Transverse colon (tissue), 4 donors: ENCODE measurements around the gene ZNF234. TPM values are rescaled to one million over a fixed set of nuclear protein-coding genes. Genes with fewer than 3 reads are reported as not detected.

Source experiments
- DNase-seq: peaks from one replicate; pipeline ENCODE4 v3.0.0-alpha.2; 2019
- H3K27ac ChIP-seq, 4 donors: fragments of 200-600 bp; sonication (generic); 2 replicates each; pipeline ENCODE4 v1.5.1; 2016 to 2018; ENCODE audit warnings: inconsistent platforms in 4 of 4
- H3K27me3 ChIP-seq: fragments of 200-600 bp; sonication (generic); 2 replicates; pipeline ENCODE4 v1.5.1; 2017; ENCODE audit warnings: inconsistent platforms
- H3K36me3 ChIP-seq, 4 donors: fragments of 200-600 bp; sonication (generic); 2 replicates each; pipeline ENCODE4 v1.5.1; 2017 to 2019; ENCODE audit warnings: inconsistent platforms in 4 of 4
- H3K4me1 ChIP-seq, 4 donors: fragments of 200-600 bp; sonication (generic); 2 replicates each; pipeline ENCODE4 v1.5.1; 2017 to 2020; ENCODE audit warnings: inconsistent platforms in 4 of 4
- H3K4me3 ChIP-seq, 4 donors: fragments of 200-600 bp; sonication (generic); 1 replicate in 1 of 4; 2 replicates in 3 of 4; pipeline versions ENCODE4 v1.5.1 to v1.6.1; 2017 to 2019; ENCODE audit warnings: inconsistent platforms in 4 of 4
- H3K9me3 ChIP-seq, 2 donors: fragments of 200-600 bp; sonication (generic); 2 replicates each; pipeline ENCODE4 v1.5.1; 2017 to 2019; ENCODE audit warnings: inconsistent platforms in 2 of 2
- EP300 ChIP-seq: sonication (generic); formaldehyde crosslinking; IDR thresholded peaks from one replicate; pipeline ENCODE4 v1.6.1; 2017; ENCODE audit warnings: antibody characterized with exemption, low read depth
- POLR2A ChIP-seq: fragments of 450-650 bp; IDR thresholded peaks from one replicate; pipeline ENCODE4 v1.6.1; 2016; ENCODE audit warnings: antibody characterized with exemption, mild to moderate bottlenecking, moderate library complexity
- POLR2AphosphoS5 ChIP-seq, 3 donors: sonication (generic); formaldehyde crosslinking; IDR thresholded peaks; one replicate each; pipeline ENCODE4 v1.6.1; 2016; ENCODE audit warnings: antibody characterized with exemption in 3 of 3
- WGBS, 2 donors: methylation state at CpG; one replicate each; pipeline ENCODE4 v1.1.5; 2018; ENCODE audit warnings: low coverage in 1 of 2; 5-methylcytosine and 5-hydroxymethylcytosine counted together
- in situ Hi-C, 4 donors: fragments of 200-750 bp; cut with MboI; loops; one replicate each; pipeline versions ENCODE4 v1.15.0 to v1.15.1; 2017; ENCODE audit warnings: low sequenced_read_pairs in 3 of 4, low pct_ligation_motif_present in 1 of 4, low pct_unique_long_range_greater_than_20kb in 1 of 4
- intact Hi-C: fragments of 100-400 bp; cut with DNase I; formaldehyde crosslinking; loops from one replicate; pipeline ENCODE4 v1.15.1; 2023; ENCODE audit warnings: low total_unique reads
- total RNA-seq, 4 donors: library from RNA; depleted of rRNA; stranded (reverse); fragments of >200 nt; gene quantifications; one replicate each; pipeline ENCODE4 v1.1.0, GENCODE V29; 2016
- TF ChIP-seq, protein P1 (sequence below), 5 experiments: fragments of 200-600 bp in 3 of 5; fragments of 450-650 bp in 2 of 5; sonication (generic) in 3 of 5; IDR thresholded peaks; 1 replicate in 2 of 5; 2 replicates in 3 of 5; pipeline ENCODE4 v1.5.1; 2016 to 2017; ENCODE audit warnings: antibody characterized with exemption in 5 of 5, inconsistent platforms in 3 of 5, mild to moderate bottlenecking in 2 of 5, moderate library complexity in 1 of 5

ZNF234 gene
- total RNA-seq, 4 donors from 2014 or later: 4.6 to 12.4 (median 10.1) TPM; not detected in 1

DNA sequence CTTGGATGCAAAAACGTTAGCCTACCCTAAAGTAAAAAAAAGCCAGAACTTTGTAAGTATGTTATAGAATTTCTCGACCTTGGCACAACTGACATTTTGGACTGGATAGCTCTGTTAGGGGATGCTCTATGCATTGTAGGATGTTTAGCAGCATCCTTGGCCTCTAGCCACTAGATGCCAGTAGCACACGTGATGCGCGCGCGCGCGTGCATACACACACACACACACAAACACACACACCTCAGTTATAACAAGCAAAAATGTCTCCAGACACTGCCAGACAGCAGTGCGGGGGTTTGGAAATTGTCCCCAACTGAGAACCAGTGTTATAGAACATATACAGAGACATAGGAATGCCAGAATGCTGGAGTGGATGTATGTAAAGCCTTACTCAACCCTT lies 40.8 kb downstream of the ZNF234 start:
- H3K27me3 ChIP-seq: no peaks in the 10 kb centered on the region
- H3K4me3 ChIP-seq: no peak overlapping the region
- no peak overlapping the region for H3K27ac ChIP-seq
- H3K9me3 ChIP-seq: peaks cover 42 to 53% of the 10 kb centered on the region in 2 donors
- in situ Hi-C loops (no loop called here), intact Hi-C loops (no loop called here)
- WGBS, 2 donors: 84 to 89% methylated on average over 7 to 10 of the region's 10 CpGs
- H3K36me3 ChIP-seq: peaks cover 0 to 2% (median under 1%) of the 10 kb centered on the region in 4 donors
- TF ChIP-seq, protein P1, sequence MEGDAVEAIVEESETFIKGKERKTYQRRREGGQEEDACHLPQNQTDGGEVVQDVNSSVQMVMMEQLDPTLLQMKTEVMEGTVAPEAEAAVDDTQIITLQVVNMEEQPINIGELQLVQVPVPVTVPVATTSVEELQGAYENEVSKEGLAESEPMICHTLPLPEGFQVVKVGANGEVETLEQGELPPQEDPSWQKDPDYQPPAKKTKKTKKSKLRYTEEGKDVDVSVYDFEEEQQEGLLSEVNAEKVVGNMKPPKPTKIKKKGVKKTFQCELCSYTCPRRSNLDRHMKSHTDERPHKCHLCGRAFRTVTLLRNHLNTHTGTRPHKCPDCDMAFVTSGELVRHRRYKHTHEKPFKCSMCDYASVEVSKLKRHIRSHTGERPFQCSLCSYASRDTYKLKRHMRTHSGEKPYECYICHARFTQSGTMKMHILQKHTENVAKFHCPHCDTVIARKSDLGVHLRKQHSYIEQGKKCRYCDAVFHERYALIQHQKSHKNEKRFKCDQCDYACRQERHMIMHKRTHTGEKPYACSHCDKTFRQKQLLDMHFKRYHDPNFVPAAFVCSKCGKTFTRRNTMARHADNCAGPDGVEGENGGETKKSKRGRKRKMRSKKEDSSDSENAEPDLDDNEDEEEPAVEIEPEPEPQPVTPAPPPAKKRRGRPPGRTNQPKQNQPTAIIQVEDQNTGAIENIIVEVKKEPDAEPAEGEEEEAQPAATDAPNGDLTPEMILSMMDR (IDR thresholded peaks at IDR 0.05): no peak
- TF ChIP-seq POLR2AphosphoS5 (IDR thresholded peaks at IDR 0.05) (no peak), EP300 (no peak), POLR2A (no peak)
- no peak for DNase-seq
- no peaks in the 10 kb centered on the region for H3K4me1 ChIP-seq

DNA sequence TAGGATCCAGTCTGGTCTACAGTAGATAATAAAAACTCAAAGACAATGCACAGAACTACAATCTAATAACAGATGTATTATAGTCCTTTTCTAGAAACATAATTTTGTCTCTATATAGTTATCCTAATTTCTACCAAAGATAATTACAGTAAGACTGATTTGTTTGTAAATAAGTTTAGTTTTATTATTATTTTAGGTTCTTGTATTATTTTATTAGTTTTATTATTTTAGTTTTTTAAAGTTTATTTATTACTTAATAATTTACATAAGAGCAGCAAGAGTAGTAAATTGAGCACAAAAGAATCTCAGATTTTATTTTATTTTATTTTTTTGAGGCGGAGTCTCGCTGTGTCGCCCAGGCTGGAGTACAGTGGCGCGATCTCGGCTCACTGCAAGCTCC lies 48.7 kb downstream of the ZNF234 start:
- Histone ChIP-seq H3K27ac (no peak overlapping the region), H3K36me3 (no peaks in the 10 kb centered on the region), H3K27me3 (no peaks in the 10 kb centered on the region), H3K9me3 (peaks cover 21 to 30% of the 10 kb centered on the region in 2 donors), H3K4me3 (no peak overlapping the region), H3K4me1 (no peaks in the 10 kb centered on the region)
- intact Hi-C loops: no loop called here
- in situ Hi-C loops: no loop called here
- TF ChIP-seq POLR2AphosphoS5 (IDR thresholded peaks at IDR 0.05) (no peak), POLR2A (no peak), EP300 (no peak)
- TF ChIP-seq, protein P1 (IDR thresholded peaks at IDR 0.05): no peak
- DNase-seq: no peak
- WGBS, 2 donors: 88 to 99% methylated on average over 6 of the region's 6 CpGs

DNA sequence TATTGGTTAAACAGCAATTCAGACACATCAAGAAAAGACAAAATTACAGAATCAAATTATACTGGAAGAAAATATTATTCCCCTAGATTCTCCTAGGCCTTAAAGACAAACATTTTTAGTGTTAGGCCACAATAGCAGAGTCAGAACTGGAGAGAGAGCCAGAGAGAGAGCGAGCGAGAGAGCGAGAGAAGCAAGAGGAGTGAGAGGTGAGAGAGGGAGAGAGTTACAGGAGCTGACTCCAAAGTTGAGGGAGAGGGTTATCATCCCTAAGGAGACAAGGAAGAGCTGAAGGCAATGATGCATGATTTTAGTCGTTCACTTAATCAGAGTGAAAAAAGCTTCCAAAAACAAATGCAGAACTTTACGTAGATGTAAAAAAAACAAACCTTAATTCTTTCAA lies 50.8 kb downstream of the ZNF234 start:
- Histone ChIP-seq H3K27me3 (no peaks in the 10 kb centered on the region), H3K27ac (no peak overlapping the region), H3K36me3 (no peaks in the 10 kb centered on the region), H3K9me3 (peaks cover 21 to 30% of the 10 kb centered on the region in 2 donors), H3K4me3 (no peak overlapping the region), H3K4me1 (no peaks in the 10 kb centered on the region)
- in situ Hi-C loops (no loop called here), intact Hi-C loops (no loop called here)
- 82 to 86% methylated on average over 5 of the region's 5 CpGs for WGBS, 2 donors
- DNase-seq: no peak
- no peak for TF ChIP-seq EP300
- TF ChIP-seq, protein P1 (IDR thresholded peaks at IDR 0.05): no peak
- TF ChIP-seq POLR2A: no peak
- no peak for TF ChIP-seq POLR2AphosphoS5 (IDR thresholded peaks at IDR 0.05)

DNA sequence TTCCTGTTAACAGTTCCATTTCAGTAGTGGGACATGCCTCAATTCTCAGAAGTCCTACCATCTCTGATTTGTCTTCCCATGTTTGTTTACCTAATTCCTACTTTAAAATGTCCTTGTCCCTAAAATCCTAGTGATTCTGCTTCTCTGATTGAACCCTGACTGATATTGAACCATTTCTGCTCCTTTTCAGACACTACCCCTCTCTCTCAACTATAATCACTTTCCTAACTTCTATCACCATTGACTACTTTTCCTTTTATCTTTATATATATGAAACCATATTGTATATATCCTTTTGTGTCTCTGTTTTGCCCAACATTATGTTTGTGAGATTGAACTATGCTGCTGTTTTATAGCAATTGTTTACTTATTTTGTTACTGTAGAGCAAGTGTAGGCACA lies 55.4 kb downstream of the ZNF234 start:
- intact Hi-C loops (no loop called here), in situ Hi-C loops (no loop called here)
- no peaks in the 10 kb centered on the region for H3K36me3 ChIP-seq
- H3K27ac ChIP-seq: no peak overlapping the region
- peaks cover 16 to 21% of the 10 kb centered on the region in 2 donors for H3K9me3 ChIP-seq
- no peak for DNase-seq
- no peaks in the 10 kb centered on the region for H3K4me1 ChIP-seq
- H3K4me3 ChIP-seq: no peak overlapping the region
- TF ChIP-seq EP300 (no peak), POLR2AphosphoS5 (IDR thresholded peaks at IDR 0.05) (no peak), POLR2A (no peak)
- TF ChIP-seq, protein P1 (IDR thresholded peaks at IDR 0.05): no peak
- no peaks in the 10 kb centered on the region for H3K27me3 ChIP-seq
